ENCODE results near the gene ZNF738.

ZNF738 gene

DNA sequence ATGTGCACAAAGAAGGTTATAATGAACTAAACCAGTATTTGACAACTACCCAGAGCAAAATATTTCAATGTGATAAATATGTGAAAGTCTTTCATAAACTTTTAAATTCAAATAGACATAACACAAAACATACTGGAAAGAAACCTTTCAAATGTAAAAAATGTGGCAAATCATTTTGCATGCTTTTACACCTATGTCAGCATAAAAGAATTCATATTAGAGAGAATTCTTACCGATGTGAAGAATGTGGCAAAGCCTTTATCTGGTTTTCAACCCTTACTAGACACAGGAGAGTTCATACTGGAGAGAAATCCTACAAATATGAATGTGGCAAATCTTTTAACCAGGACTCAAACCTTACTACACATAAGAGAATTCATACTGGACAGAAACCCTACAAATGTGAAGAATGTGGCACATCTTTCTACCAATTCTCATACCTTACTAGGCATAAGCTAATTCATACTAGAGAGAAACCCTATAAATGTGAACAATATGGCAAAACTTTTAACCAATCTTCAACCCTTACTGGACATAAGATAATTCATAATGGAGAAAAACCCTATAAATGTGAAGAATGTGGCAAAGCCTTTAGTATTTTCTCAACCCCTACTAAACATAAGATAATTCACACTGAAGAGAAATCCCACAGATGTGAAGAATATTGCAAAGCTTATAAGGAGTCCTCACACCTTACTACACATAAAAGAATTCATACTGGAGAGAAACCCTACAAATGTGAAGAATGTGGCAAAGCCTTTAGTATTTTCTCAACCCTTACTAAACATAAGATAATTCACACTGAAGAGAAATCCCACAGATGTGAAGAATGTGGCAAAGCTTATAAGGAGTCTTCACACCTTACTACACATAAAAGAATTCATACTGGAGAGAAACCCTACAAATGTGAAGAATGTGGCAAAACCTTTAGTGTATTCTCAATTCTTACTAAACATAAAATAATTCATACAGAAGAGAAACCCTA is 64.5 kb downstream of the ZNF738 start:
- DNase-seq, result no peak
